ENCODE data around the gene AKAP8L.
"Not testable (repeated sequence)": the region's sequence is repeated elsewhere in the genome, so short reads cannot be mapped to it uniquely, and the experiment has no call there.

The AKAP8L gene

DNA sequence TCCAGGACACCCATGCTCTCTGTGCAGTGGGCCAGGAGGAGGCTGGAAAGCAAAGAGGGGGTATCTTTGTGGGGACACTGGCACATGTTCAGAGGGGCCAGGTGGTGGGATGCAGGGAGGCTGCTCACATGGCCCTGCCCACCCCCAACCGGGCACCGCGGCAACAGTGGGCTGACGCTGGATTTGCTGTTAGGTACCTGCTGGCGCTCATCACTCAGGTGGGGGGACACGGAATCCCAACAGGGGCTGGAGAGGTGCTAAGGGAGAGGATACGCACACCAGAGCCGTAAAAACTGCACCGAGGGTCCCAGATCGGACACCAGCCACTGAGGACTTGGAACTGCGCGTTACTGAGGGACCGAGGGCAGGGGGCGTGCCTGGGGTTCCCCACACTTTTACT, 19.2 kb downstream of the AKAP8L start:
- FAIRE-seq (no peak), DNase-seq (ENCODE audit: insufficient read length, low spot score) (no peak)
- TF ChIP-seq, protein P1, sequence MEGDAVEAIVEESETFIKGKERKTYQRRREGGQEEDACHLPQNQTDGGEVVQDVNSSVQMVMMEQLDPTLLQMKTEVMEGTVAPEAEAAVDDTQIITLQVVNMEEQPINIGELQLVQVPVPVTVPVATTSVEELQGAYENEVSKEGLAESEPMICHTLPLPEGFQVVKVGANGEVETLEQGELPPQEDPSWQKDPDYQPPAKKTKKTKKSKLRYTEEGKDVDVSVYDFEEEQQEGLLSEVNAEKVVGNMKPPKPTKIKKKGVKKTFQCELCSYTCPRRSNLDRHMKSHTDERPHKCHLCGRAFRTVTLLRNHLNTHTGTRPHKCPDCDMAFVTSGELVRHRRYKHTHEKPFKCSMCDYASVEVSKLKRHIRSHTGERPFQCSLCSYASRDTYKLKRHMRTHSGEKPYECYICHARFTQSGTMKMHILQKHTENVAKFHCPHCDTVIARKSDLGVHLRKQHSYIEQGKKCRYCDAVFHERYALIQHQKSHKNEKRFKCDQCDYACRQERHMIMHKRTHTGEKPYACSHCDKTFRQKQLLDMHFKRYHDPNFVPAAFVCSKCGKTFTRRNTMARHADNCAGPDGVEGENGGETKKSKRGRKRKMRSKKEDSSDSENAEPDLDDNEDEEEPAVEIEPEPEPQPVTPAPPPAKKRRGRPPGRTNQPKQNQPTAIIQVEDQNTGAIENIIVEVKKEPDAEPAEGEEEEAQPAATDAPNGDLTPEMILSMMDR (IDR thresholded peaks at IDR 0.05; ENCODE audit: insufficient read depth, missing control alignments): no peak

DNA sequence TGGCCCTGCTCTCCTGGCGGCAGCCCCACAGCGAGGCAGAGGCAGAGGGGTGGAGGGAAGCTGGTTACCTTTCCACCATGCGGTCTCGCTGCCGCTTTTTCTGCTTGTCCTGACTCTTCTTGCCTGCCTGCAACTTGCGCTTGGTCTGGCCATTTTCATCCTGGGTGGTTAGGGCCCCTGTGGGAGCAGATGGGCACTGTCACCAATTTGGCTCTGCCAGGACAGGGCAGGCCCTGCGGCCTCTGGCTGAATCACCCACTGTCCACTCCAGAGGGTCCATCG, 19.6 kb downstream of the AKAP8L start:
- TF ChIP-seq, protein P1 (IDR thresholded peaks at IDR 0.05; ENCODE audit: insufficient read depth, missing control alignments): no peak
- FAIRE-seq: no peak
- no peak for DNase-seq (ENCODE audit: insufficient read length, low spot score)

GRCh38 chr19:15398501-15399233, 20.1 kb downstream of the AKAP8L start:
- DNase-seq (ENCODE audit: insufficient read length, low spot score) (no peak), FAIRE-seq (no peak)
- TF ChIP-seq, protein P1 (IDR thresholded peaks at IDR 0.05; ENCODE audit: insufficient read depth, missing control alignments): no peak

GRCh38 chr19:15397782-15398181, 21.0 kb downstream of the AKAP8L start:
- TF ChIP-seq, protein P1 (IDR thresholded peaks at IDR 0.05; ENCODE audit: insufficient read depth, missing control alignments): no peak
- DNase-seq (ENCODE audit: insufficient read length, low spot score): no peak
- no peak for FAIRE-seq

DNA sequence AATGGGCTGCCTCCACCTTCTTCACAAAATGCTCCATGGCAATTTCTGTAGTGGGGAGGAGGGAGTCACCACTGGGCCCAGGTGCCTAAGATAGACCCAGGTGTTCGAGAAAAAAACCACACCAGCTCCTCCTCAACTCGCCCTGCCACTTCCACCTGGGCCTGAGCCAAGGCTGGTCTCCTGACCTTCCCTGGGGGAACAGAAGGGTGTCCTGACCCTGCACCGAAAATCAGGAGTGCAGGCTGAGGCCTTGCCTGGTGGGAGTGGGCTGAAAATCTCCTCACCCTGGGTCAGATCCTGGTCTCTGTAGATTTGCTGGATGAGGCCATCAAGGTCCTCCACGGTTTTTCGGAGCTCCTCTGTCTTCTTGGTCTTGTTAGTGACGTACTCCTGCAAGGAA, 21.6 kb downstream of the AKAP8L start:
- no peak for DNase-seq (ENCODE audit: insufficient read length, low spot score)
- no peak for FAIRE-seq
- TF ChIP-seq, protein P1 (IDR thresholded peaks at IDR 0.05; ENCODE audit: insufficient read depth, missing control alignments): no peak

DNA sequence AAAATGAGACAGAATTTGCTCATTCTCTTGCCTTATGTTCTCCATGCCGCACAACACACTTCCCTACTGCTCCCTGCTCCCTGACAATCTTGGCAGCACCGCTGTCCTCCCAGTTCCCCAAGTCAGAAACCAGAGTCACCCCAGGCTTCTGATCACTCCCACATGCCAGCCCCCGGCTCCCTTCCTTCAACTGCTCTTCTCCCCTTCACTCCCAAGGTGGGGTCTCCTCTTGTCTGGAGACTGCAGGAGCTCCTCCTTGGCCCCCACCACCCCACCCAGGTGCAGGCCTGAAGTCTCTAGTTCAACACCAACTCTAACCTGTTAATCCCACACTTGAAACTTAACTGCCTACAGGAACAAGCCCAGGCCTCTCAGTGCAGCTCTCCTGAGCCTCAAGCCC, 22.4 kb downstream of the AKAP8L start:
- TF ChIP-seq, protein P1 (IDR thresholded peaks at IDR 0.05; ENCODE audit: insufficient read depth, missing control alignments): no peak
- no peak for FAIRE-seq

GRCh38 chr19:15395251-15395650, 23.5 kb downstream of the AKAP8L start:
- DNase-seq (ENCODE audit: insufficient read length, low spot score); FAIRE-seq: not testable (repeated sequence)

More for the DNA sequence above, 22.4 kb downstream of the AKAP8L start:
- no peak for DNase-seq (ENCODE audit: insufficient read length, low spot score)

- FAIRE-seq: no peak
- no peak for DNase-seq (ENCODE audit: insufficient read length, low spot score)
- TF ChIP-seq, protein P1 (IDR thresholded peaks at IDR 0.05; ENCODE audit: insufficient read depth, missing control alignments): no peak
Measured at GRCh38 chr19:15394426-15394825, 24.4 kb downstream of the AKAP8L start.
